ENCODE measurements around the gene ISLR.

DNA sequence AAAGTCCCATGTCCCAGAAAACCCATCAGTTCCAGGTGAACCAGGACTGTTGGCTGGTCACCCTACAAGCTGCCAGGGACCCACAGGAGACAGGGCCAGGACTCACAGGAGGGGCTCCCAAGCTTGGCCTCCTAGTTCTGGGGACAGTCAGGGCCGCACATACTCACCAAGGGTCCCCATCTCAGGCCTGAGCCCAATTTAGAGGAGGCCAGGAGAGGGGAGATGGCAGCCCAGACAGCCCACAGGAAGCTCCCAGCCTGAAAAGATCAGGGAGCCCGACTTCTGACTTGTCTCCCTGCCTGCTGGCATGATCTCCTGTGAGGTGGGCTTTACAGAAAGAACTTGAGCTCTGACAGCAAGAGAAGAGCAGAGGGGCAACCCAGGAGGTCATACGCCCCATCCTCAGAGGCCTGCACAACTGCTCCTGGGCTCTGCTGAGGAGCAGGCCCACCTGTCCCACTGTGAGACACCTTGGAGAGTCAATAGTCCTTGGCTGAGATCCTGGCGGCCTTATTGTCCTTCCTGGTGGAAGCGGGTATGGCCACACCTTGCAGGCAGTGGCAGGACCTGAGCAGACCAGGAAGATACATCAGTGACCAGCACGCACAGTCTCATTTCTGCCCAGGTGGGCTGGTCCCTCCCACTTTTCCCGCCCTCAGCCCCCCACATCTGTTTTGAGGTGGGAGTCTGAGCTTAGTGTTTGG is 2.5 kb upstream of the ISLR start:
- TF ChIP-seq, protein P1, sequence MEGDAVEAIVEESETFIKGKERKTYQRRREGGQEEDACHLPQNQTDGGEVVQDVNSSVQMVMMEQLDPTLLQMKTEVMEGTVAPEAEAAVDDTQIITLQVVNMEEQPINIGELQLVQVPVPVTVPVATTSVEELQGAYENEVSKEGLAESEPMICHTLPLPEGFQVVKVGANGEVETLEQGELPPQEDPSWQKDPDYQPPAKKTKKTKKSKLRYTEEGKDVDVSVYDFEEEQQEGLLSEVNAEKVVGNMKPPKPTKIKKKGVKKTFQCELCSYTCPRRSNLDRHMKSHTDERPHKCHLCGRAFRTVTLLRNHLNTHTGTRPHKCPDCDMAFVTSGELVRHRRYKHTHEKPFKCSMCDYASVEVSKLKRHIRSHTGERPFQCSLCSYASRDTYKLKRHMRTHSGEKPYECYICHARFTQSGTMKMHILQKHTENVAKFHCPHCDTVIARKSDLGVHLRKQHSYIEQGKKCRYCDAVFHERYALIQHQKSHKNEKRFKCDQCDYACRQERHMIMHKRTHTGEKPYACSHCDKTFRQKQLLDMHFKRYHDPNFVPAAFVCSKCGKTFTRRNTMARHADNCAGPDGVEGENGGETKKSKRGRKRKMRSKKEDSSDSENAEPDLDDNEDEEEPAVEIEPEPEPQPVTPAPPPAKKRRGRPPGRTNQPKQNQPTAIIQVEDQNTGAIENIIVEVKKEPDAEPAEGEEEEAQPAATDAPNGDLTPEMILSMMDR (conservative IDR thresholded peaks at IDR 0.05; ENCODE audit: low read depth, low read length): no peak
- TF ChIP-seq EZH2phosphoT487 (IDR thresholded peaks at IDR 0.05; ENCODE audit: borderline replicate concordance, low read length): no peak
- TF ChIP-seq EZH2 (IDR thresholded peaks at IDR 0.05; ENCODE audit: low read length, unreplicated experiment): no peak
